HG03521 (cell line): ENCODE measurements around the gene DNAH12.
"Not testable (repeated sequence)": the region's sequence is repeated elsewhere in the genome, so short reads cannot be mapped to it uniquely, and the experiment has no call there.

Experiments
- ATAC-seq: cut with Tn5 transposase; IDR thresholded peaks from one replicate; pipeline ENCODE4 v1.9.1; 2021; ENCODE audit warnings: mild to moderate bottlenecking, moderate library complexity; ENCODE audit not compliant: unreplicated experiment

DNAH12 gene

GRCh38 chr3:57423335-57423734 lies 120.8 kb downstream of the DNAH12 start:
- ATAC-seq: no peak

- no peak for ATAC-seq
These were observed 122.8 kb downstream of the DNAH12 start for GRCh38 chr3:57421336-57421735.

GRCh38 chr3:57420001-57420400 lies 124.1 kb downstream of the DNAH12 start:
- ATAC-seq: no peak

- ATAC-seq: no peak
These were observed 132.4 kb downstream of the DNAH12 start for GRCh38 chr3:57411715-57412114.

- no peak for ATAC-seq
These were observed 134.7 kb downstream of the DNAH12 start for GRCh38 chr3:57409471-57409870.

GRCh38 chr3:57402675-57403074 lies 141.5 kb downstream of the DNAH12 start:
- ATAC-seq: no peak

- peak; percentile 90 for ATAC-seq
These were observed 146.7 kb downstream of the DNAH12 start for GRCh38 chr3:57397175-57398026.

GRCh38 chr3:57393977-57394376 lies 150.2 kb downstream of the DNAH12 start:
- no peak for ATAC-seq

GRCh38 chr3:57391767-57392166 lies 152.4 kb downstream of the DNAH12 start:
- ATAC-seq: no peak

GRCh38 chr3:57389271-57389670 lies 154.9 kb downstream of the DNAH12 start:
- no peak for ATAC-seq

- no peak for ATAC-seq
These were observed 157.8 kb downstream of the DNAH12 start for GRCh38 chr3:57386307-57386706.

- no peak for ATAC-seq
These were observed 158.6 kb downstream of the DNAH12 start for GRCh38 chr3:57385498-57385897.

- ATAC-seq: no peak
These were observed 160.3 kb downstream of the DNAH12 start for GRCh38 chr3:57383838-57384237.

GRCh38 chr3:57383406-57383805 lies 160.7 kb downstream of the DNAH12 start:
- ATAC-seq: no peak

- ATAC-seq: no peak
These were observed 161.2 kb downstream of the DNAH12 start for GRCh38 chr3:57382933-57383332.

GRCh38 chr3:57370341-57370740 lies 173.8 kb downstream of the DNAH12 start:
- ATAC-seq: no peak

GRCh38 chr3:57365089-57365488 lies 179.1 kb downstream of the DNAH12 start:
- not testable (repeated sequence) for ATAC-seq

- not testable (repeated sequence) for ATAC-seq
These were observed 187.9 kb downstream of the DNAH12 start for GRCh38 chr3:57356275-57356674.

GRCh38 chr3:57354768-57355167 lies 189.4 kb downstream of the DNAH12 start:
- ATAC-seq: no peak

- no peak for ATAC-seq
These were observed 193.9 kb downstream of the DNAH12 start for GRCh38 chr3:57350271-57350670.

GRCh38 chr3:57339071-57339642 lies 205.0 kb downstream of the DNAH12 start:
- ATAC-seq: not testable (repeated sequence)

GRCh38 chr3:57338272-57339070 lies 205.7 kb downstream of the DNAH12 start:
- not testable (repeated sequence) for ATAC-seq
